NB4 (cell line): ENCODE data around the gene RDX.
"Not testable (repeated sequence)": the region's sequence is repeated elsewhere in the genome, so short reads cannot be mapped to it uniquely, and the experiment has no call there.

Experiments used
- DNase-seq: peaks from one replicate; pipeline ENCODE4 v3.0.0; 2010; ENCODE audit warnings: low read depth
- H3K4me3 ChIP-seq: one replicate; pipeline ENCODE4 v1.5.1; 2011; ENCODE audit warnings: mild to moderate bottlenecking, low read depth, low read length, moderate library complexity
- MYC ChIP-seq: IDR thresholded peaks from 2 replicates; pipeline ENCODE4 v1.6.1; 2011; ENCODE audit warnings: low read depth, low read length
- POLR2A ChIP-seq: IDR thresholded peaks from 2 replicates; pipeline ENCODE4 v1.6.1; 2011; ENCODE audit warnings: mild to moderate bottlenecking; ENCODE audit not compliant: insufficient read length; ENCODE audit errors: extremely low read depth
- TF ChIP-seq, protein P1 (sequence below): IDR thresholded peaks from 2 replicates; pipeline ENCODE4 v1.6.1; 2011; ENCODE audit warnings: low read depth, low read length
- TF ChIP-seq, protein P2 (sequence below): IDR thresholded peaks from one replicate; pipeline ENCODE4 v1.5.1; 2012; ENCODE audit warnings: low read depth, low read length

The RDX gene

DNA sequence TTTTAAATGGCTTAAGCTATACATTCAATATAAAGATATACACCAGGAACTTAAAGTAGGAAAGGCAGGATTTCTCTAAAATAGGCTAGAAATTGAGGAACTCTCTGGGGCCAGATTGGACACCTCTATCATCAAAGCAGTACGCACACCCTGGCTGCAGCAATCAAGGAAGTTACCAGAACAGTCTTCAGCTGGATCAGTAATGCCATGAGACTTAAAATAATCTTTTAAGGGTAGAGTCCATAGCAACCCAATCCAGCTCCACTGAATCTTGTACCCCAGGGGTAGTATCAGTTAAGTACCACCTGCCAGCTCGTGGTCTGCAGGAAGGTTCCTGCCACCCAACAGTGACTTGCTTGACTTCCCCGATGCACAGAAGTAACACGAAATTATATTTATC lies 3.0 kb downstream of the RDX start:
- DNase-seq: peak; percentile 35
- peak overlapping the region; percentile 6 for H3K4me3 ChIP-seq
- TF ChIP-seq, protein P1, sequence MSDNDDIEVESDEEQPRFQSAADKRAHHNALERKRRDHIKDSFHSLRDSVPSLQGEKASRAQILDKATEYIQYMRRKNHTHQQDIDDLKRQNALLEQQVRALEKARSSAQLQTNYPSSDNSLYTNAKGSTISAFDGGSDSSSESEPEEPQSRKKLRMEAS: no peak
- TF ChIP-seq POLR2A (no peak), MYC (no peak)
- TF ChIP-seq, protein P2, sequence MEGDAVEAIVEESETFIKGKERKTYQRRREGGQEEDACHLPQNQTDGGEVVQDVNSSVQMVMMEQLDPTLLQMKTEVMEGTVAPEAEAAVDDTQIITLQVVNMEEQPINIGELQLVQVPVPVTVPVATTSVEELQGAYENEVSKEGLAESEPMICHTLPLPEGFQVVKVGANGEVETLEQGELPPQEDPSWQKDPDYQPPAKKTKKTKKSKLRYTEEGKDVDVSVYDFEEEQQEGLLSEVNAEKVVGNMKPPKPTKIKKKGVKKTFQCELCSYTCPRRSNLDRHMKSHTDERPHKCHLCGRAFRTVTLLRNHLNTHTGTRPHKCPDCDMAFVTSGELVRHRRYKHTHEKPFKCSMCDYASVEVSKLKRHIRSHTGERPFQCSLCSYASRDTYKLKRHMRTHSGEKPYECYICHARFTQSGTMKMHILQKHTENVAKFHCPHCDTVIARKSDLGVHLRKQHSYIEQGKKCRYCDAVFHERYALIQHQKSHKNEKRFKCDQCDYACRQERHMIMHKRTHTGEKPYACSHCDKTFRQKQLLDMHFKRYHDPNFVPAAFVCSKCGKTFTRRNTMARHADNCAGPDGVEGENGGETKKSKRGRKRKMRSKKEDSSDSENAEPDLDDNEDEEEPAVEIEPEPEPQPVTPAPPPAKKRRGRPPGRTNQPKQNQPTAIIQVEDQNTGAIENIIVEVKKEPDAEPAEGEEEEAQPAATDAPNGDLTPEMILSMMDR: no peak

DNA sequence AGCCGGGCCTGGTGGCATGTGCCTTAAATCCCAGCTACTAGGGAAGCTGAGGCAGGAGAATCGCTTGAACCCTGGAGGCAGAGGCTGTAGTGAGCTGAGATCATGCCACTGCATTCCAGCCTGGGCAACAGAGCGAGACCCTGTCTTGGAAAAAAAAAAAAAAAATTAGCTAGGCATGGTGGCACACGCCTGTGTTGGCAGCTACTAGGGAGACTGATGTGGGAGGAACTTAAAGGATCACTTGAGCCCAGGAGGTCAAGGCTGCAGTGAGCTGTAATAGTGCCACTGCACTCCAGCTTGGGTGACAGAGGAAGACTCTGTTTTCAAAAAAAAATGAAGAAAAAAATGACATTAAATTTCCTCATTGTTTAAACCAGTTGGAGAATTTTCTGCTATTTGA lies 4.3 kb downstream of the RDX start:
- not testable (repeated sequence) for H3K4me3 ChIP-seq, DNase-seq

DNA sequence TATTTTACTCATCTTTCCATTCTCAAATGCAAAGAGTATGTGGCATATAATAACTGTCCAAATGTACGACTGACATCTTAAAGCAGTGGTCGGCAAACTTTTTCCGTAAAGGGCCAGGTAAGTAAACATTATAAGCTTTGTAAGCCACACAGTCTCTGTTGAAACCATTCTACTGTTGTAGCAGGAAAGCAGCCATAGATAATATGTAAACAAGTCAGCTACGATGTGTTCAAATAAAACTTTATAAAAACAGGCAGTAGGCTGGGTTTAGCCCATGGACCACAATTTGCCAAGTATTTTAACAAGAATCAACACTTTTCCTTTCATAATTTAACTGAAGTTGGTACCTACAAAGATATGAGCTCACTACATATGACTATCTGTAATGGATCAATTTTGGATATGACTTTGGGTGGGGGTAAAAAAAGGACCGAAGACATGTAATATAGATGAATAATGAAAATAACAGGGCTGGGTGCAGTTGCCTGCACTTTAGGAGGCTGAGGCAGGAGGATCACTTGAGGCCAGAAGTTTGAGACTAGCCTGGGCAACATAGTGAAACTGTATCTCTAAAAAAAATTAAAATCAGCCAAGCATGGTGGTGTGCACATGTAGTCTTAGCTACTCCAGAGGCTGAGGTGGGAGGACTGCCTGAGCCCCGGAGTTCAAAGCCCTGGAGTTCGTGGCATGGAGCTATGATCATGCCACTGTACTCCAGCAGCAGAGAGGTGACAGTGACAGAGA lies 5.7 kb downstream of the RDX start:
- TF ChIP-seq, protein P1: no peak
- TF ChIP-seq POLR2A: no peak
- no peak for TF ChIP-seq MYC
- TF ChIP-seq, protein P2: no peak
- no peak for DNase-seq
- H3K4me3 ChIP-seq: no peak overlapping the region

DNA sequence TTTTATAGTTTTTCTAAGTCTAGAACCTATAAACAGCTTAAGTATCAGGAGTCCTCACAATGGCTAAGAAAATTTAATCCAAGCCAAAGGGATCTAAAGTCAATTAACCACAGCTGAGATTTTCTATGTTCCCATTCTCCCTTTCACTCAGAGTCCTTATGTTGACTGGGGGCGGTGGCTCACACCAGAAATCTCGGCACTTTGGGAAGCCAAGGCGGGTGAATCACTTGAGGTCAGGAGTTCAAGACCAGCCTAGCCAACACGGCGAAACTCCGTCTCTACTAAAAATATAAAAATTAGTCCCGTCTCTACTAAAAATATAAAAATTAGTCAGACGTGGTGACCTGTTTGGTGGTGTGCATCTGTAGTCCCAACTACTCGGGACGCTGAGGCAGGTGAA lies 6.9 kb downstream of the RDX start:
- TF ChIP-seq, protein P1: no peak
- TF ChIP-seq, protein P2: no peak
- TF ChIP-seq POLR2A (no peak), MYC (no peak)
- no peak overlapping the region for H3K4me3 ChIP-seq
- no peak for DNase-seq

DNA sequence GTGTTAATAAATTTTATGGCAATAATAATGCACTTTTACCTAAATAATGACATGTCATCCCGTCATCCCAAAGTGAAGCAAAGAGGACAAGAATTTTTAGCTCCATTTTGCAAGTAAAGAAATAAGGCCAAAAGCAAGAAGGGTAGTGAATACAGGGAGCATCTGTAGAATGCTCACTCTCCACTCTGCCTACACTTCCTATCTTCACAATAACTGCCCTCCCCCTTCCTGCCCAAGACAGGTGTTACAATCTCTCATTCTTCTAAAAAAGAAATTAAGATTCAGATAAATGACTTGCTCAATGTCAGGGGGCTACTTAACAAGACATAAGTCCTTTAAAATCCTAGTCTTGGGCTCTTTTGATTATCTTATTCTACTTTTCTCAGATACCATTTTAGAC lies 8.9 kb downstream of the RDX start:
- H3K4me3 ChIP-seq: no peak overlapping the region
- TF ChIP-seq, protein P2: no peak
- TF ChIP-seq, protein P1: no peak
- TF ChIP-seq POLR2A (no peak), MYC (no peak)
- no peak for DNase-seq

DNA sequence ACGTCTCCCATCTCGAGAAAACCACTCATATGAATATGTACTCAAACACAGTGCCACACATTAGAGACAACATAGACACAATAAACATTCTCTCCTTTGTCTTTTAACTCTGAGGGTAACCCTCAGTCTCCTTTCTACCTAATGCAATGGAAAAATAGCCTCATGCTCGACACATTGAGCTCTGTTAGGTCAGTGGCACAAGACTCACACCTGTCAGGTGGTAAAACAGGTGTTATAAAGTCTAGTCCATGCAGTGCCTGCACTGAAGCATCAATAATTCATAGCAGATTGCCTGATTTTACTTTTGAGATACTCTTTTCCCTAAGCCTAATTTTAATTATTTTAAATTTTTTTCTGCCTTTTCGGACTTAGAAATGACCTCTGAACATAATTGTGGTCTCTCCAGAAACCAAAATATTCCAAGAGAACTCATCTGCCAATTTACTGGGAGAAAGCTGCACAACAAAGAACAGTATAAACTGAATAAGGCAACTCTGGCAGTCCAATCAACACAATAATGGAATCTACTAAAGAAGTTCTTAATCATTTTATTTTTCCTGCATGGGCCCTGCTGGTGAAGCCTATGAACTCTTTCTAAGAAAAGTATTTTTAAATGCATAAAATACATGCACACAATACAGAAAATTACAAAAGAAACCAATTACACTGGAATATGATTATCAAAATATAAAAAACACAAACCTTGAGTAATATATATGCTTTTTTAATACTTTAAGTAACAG lies 9.9 kb downstream of the RDX start:
- DNase-seq: no peak
- H3K4me3 ChIP-seq: no peak overlapping the region
- TF ChIP-seq, protein P2: no peak
- no peak for TF ChIP-seq POLR2A
- TF ChIP-seq, protein P1: no peak
- TF ChIP-seq MYC: no peak
